HCT116 (cell line): ENCODE results near the gene MUC20. TPM values are rescaled to one million over a fixed set of nuclear protein-coding genes. Genes with fewer than 3 reads are reported as not detected.

Experiments used
- ATAC-seq: fragments of 200-7000 bp; cut with Tn5 transposase; 2 replicates; pipeline ENCODE4 v1.9.1; 2020; ENCODE audit warnings: mild to moderate bottlenecking, moderate library complexity
- BruUV-seq: library from RNA; stranded (reverse); fragments of 400-500 nt; replicated peaks from 2 replicates; lab custom pipeline; 2021; lab: Mats Ljungman, UMichigan
- CTCF ChIA-PET: fragments of 300-600 bp; sonication (Branson Sonifier 250); formaldehyde crosslinking; loops from one replicate; lab custom pipeline; 2021; ENCODE audit warnings: antibody characterized with exemption; lab: Charles Lee
- POLR2A ChIA-PET: fragments of 300-600, 350-600 bp; sonication (Branson Sonifier 250); formaldehyde crosslinking; loops from one replicate; lab custom pipeline; 2021; ENCODE audit warnings: antibody characterized with exemption; lab: Charles Lee
- RAD21 ChIA-PET, 2 experiments: fragments of 300-600 bp; sonication (Branson Sonifier 250); formaldehyde crosslinking; loops; one replicate each; lab custom pipeline; 2023; ENCODE audit warnings: low total read pairs in 2 of 2; ENCODE audit not compliant: uncharacterized antibody in 2 of 2, unreplicated experiment in 2 of 2, low non-redundant PET in 1 of 2; lab: Charles Lee
- DNase-seq: peaks from one replicate; pipeline ENCODE4 v3.0.0-alpha.2; 2010; ENCODE audit warnings: low read depth, low spot score
- H2AFZ ChIP-seq: fragments of 200-600 bp; shearing (Covaris generic), sonication (generic); 2 replicates; pipeline ENCODE4 v1.6.1; 2017; ENCODE audit warnings: low read depth, mixed run types, mixed read lengths, antibody characterized with exemption, low read length; ENCODE audit not compliant: poor library complexity, severe bottlenecking
- H3K27ac ChIP-seq: 2 replicates; pipeline ENCODE4 v1.5.1; 2012; ENCODE audit warnings: low read depth, low read length
- H3K27me3 ChIP-seq: fragments of 200-600 bp; sonication (generic); 2 replicates; pipeline ENCODE4 v1.6.1; 2016; ENCODE audit warnings: mixed run types, low read length, mixed read lengths; ENCODE audit not compliant: insufficient read depth
- H3K36me3 ChIP-seq, 2 experiments: fragments of 200-500 bp in 1 of 2; fragments of 200-600 bp in 1 of 2; sonication (Bioruptor generic) in 1 of 2; sonication (generic) in 1 of 2; 2 replicates each; pipeline versions ENCODE4 v1.5.1 to v1.6.1; 2014 to 2016; ENCODE audit warnings: low read length in 2 of 2, inconsistent platforms in 1 of 2, mixed read lengths in 1 of 2, mixed run types in 1 of 2; ENCODE audit not compliant: insufficient read depth in 2 of 2, control insufficient read depth in 1 of 2
- H3K4me1 ChIP-seq, 2 experiments: fragments of 200-600 bp in 1 of 2; sonication (generic) in 1 of 2; 2 replicates each; pipeline versions ENCODE4 v1.5.1 to v1.6.1; 2012 to 2017; ENCODE audit warnings: low read length in 2 of 2, inconsistent platforms in 1 of 2, mild to moderate bottlenecking in 1 of 2, mixed read lengths in 1 of 2, mixed run types in 1 of 2, moderate library complexity in 1 of 2; ENCODE audit not compliant: insufficient read depth in 2 of 2, control insufficient read depth in 1 of 2
- H3K4me2 ChIP-seq: fragments of 200-600 bp; sonication (generic); 2 replicates; pipeline ENCODE4 v1.6.1; 2017; ENCODE audit warnings: mixed run types, low read length, mixed read lengths
- H3K4me3 ChIP-seq, 2 experiments: fragments of 200-600 bp in 1 of 2; sonication (generic) in 1 of 2; replicated peaks in 1 of 2; 2 replicates each; pipeline ENCODE4 v1.5.1; 2011 to 2016; ENCODE audit warnings: low read length in 2 of 2, control low read depth in 1 of 2, low read depth in 1 of 2, mild to moderate bottlenecking in 1 of 2, mixed read lengths in 1 of 2, mixed run types in 1 of 2
- H3K79me2 ChIP-seq: fragments of 200-600 bp; sonication (generic); 2 replicates; pipeline ENCODE4 v1.6.1; 2017; ENCODE audit warnings: mild to moderate bottlenecking, mixed run types, low read length, moderate library complexity, mixed read lengths; ENCODE audit not compliant: insufficient read depth
- H3K9ac ChIP-seq: fragments of 200-600 bp; sonication (generic); 2 replicates; pipeline ENCODE4 v1.6.1; 2016; ENCODE audit warnings: low read length, mixed read lengths
- H3K9me2 ChIP-seq: fragments of 200-600 bp; sonication (generic), shearing (Covaris generic); 2 replicates; pipeline ENCODE4 v1.6.1; 2017; ENCODE audit warnings: mixed run types, mild to moderate bottlenecking, moderate library complexity; ENCODE audit not compliant: insufficient read depth
- H3K9me3 ChIP-seq, 2 experiments: fragments of 200-500 bp in 1 of 2; fragments of 200-600 bp in 1 of 2; sonication (Bioruptor generic) in 1 of 2; sonication (generic) in 1 of 2; 2 replicates each; pipeline ENCODE4 v1.6.1; 2014 to 2017; ENCODE audit warnings: low read length in 2 of 2, mixed read lengths in 2 of 2, inconsistent platforms in 1 of 2, low read depth in 1 of 2, mild to moderate bottlenecking in 1 of 2, mixed run types in 1 of 2, moderate library complexity in 1 of 2; ENCODE audit not compliant: control insufficient read depth in 1 of 2, insufficient read depth in 1 of 2
- H4K20me1 ChIP-seq: fragments of 200-600 bp; sonication (generic), shearing (Covaris generic); 2 replicates; pipeline ENCODE4 v1.6.1; 2017; ENCODE audit warnings: mixed run types, mild to moderate bottlenecking, moderate library complexity; ENCODE audit not compliant: insufficient read depth
- CBX3 ChIP-seq: IDR thresholded peaks from 2 replicates; pipeline ENCODE4 v1.6.1; 2012; ENCODE audit warnings: low read depth
- CTCF ChIP-seq, 3 experiments: fragments of 200-600 bp in 1 of 3; sonication (generic) in 1 of 3; IDR thresholded peaks in 2 of 3; conservative IDR thresholded peaks in 1 of 3; 2 replicates each; pipeline ENCODE4 v1.5.1; 2012 to 2017; ENCODE audit warnings: low read depth in 2 of 3, low read length in 2 of 3, antibody characterized with exemption in 1 of 3, borderline replicate concordance in 1 of 3, control low read depth in 1 of 3, mild to moderate bottlenecking in 1 of 3, mixed read lengths in 1 of 3, mixed run types in 1 of 3, moderate library complexity in 1 of 3; ENCODE audit not compliant: insufficient read depth in 1 of 3
- EZH2 ChIP-seq: fragments of 200-600 bp; sonication (generic); IDR thresholded peaks from 2 replicates; pipeline ENCODE4 v1.6.1; 2017; ENCODE audit warnings: antibody characterized with exemption, mixed run types
- FOSL1 ChIP-seq: IDR thresholded peaks from 2 replicates; pipeline ENCODE4 v1.6.1; 2012; ENCODE audit warnings: low read depth
- JUND ChIP-seq: IDR thresholded peaks from 2 replicates; pipeline ENCODE4 v1.6.1; 2012
- MAX ChIP-seq: IDR thresholded peaks from 2 replicates; pipeline ENCODE4 v1.6.1; 2012
- RAD21 ChIP-seq: IDR thresholded peaks from 2 replicates; pipeline ENCODE4 v1.6.1; 2012; ENCODE audit warnings: low read depth, mild to moderate bottlenecking
- SRF ChIP-seq: IDR thresholded peaks from 2 replicates; pipeline ENCODE4 v1.6.1; 2012; ENCODE audit warnings: low read depth
- ZBTB33 ChIP-seq: IDR thresholded peaks from 2 replicates; pipeline ENCODE4 v1.6.1; 2011; ENCODE audit warnings: mild to moderate bottlenecking, low read length, moderate library complexity; ENCODE audit not compliant: insufficient replicate concordance; ENCODE audit errors: extremely low read depth
- intact Hi-C: fragments of 100-400 bp; cut with micrococcal nuclease; formaldehyde crosslinking; loops from 2 replicates; pipeline ENCODE4 v1.10.0; 2022
- total RNA-seq: library from RNA; stranded (reverse); gene quantifications from one replicate; pipeline ENCODE4 v1.2.1, GENCODE V29; 2021; ENCODE audit not compliant: unreplicated experiment

The MUC20 gene
- total RNA-seq, 1 experiment from 2014 or later: 2.4 TPM

- Histone ChIP-seq H3K4me1 (no peaks in the 10 kb centered on the region), H3K27ac (no peak overlapping the region), H2AFZ (no peak overlapping the region), H3K36me3 (no peaks in the 10 kb centered on the region), H3K9me3 (no peaks in the 10 kb centered on the region), H3K9me2 (no peaks in the 10 kb centered on the region), H3K79me2 (no peaks in the 10 kb centered on the region), H4K20me1 (no peaks in the 10 kb centered on the region), H3K27me3 (no peaks in the 10 kb centered on the region), H3K9ac (no peak overlapping the region), H3K4me2 (no peak overlapping the region), H3K4me3 (no peak overlapping the region)
- CTCF ChIA-PET: no interaction called here
- ATAC-seq (no peak), DNase-seq (no peak)
- no TSS peak for BruUV-seq
- TF ChIP-seq ZBTB33: no peak
- TF ChIP-seq EZH2: no peak
- TF ChIP-seq FOSL1: no peak
- no peak for TF ChIP-seq CTCF (IDR thresholded peaks at IDR 0.05 in 2 of 3, conservative IDR thresholded peaks at IDR 0.05 in 1 of 3; ENCODE audit: borderline replicate concordance in 1 of 3, insufficient read depth in 1 of 3, low read depth in 2 of 3, low read length in 2 of 3)
- no peak for TF ChIP-seq SRF
- no peak for TF ChIP-seq RAD21
- no peak for TF ChIP-seq MAX
- no peak for TF ChIP-seq CBX3
- TF ChIP-seq JUND: no peak
- RAD21 ChIA-PET: no interaction called here
- intact Hi-C loops: no loop called here
- POLR2A ChIA-PET: no interaction called here
These were observed 48.8 kb downstream of the MUC20 start for GRCh38 chr3:195769551-195769950.
